ENCODE data around the gene CST4.

The CST4 gene

GRCh38 chr20:23652371-23652770, 36.5 kb downstream of the CST4 start:
- Histone ChIP-seq H3K27me3 (ENCODE audit: low read depth, low read length) (no peaks in the 10 kb centered on the region), H3K27ac (ENCODE audit: low read length) (no peak overlapping the region), H3K36me3 (ENCODE audit: control insufficient read depth in 1 of 2, insufficient read depth in 2 of 2, low read length in 2 of 2) (no peaks in the 10 kb centered on the region), H3K4me3 (ENCODE audit: low read depth in 1 of 2, low read length in 2 of 2) (no peak overlapping the region), H3K9me3 (ENCODE audit: control insufficient read depth in 1 of 2, low read length in 2 of 2) (no peaks in the 10 kb centered on the region), H3K4me1 (ENCODE audit: control insufficient read depth in 1 of 2, insufficient read depth in 2 of 2, low read length in 2 of 2) (peaks cover 3 to 29% of the 10 kb centered on the region in 2 donors)

- Histone ChIP-seq H3K9me3 (ENCODE audit: control insufficient read depth in 1 of 2, low read length in 2 of 2) (no peaks in the 10 kb centered on the region), H3K4me3 (ENCODE audit: low read depth in 1 of 2, low read length in 2 of 2) (no peak overlapping the region), H3K27me3 (ENCODE audit: low read depth, low read length) (no peaks in the 10 kb centered on the region), H3K36me3 (ENCODE audit: control insufficient read depth in 1 of 2, insufficient read depth in 2 of 2, low read length in 2 of 2) (no peaks in the 10 kb centered on the region), H3K27ac (ENCODE audit: low read length) (no peak overlapping the region), H3K4me1 (ENCODE audit: control insufficient read depth in 1 of 2, insufficient read depth in 2 of 2, low read length in 2 of 2) (peaks cover 3 to 27% of the 10 kb centered on the region in 2 donors)
Measured at GRCh38 chr20:23651117-23651516, 37.7 kb downstream of the CST4 start.

- peaks cover 3 to 15% of the 10 kb centered on the region in 2 donors for H3K4me1 ChIP-seq (ENCODE audit: control insufficient read depth in 1 of 2, insufficient read depth in 2 of 2, low read length in 2 of 2)
- no peaks in the 10 kb centered on the region for H3K27me3 ChIP-seq (ENCODE audit: low read depth, low read length)
- H3K4me3 ChIP-seq (ENCODE audit: low read depth in 1 of 2, low read length in 2 of 2) = no peak overlapping the region
- no peak overlapping the region for H3K27ac ChIP-seq (ENCODE audit: low read length)
- no peaks in the 10 kb centered on the region for H3K9me3 ChIP-seq (ENCODE audit: control insufficient read depth in 1 of 2, low read length in 2 of 2)
- no peaks in the 10 kb centered on the region for H3K36me3 ChIP-seq (ENCODE audit: control insufficient read depth in 1 of 2, insufficient read depth in 2 of 2, low read length in 2 of 2)
Measured at GRCh38 chr20:23649830-23650417, 38.9 kb downstream of the CST4 start.

- Histone ChIP-seq H3K27ac (ENCODE audit: low read length) (no peak overlapping the region), H3K4me3 (ENCODE audit: low read depth in 1 of 2, low read length in 2 of 2) (no peak overlapping the region), H3K9me3 (ENCODE audit: control insufficient read depth in 1 of 2, low read length in 2 of 2) (no peaks in the 10 kb centered on the region), H3K4me1 (ENCODE audit: control insufficient read depth in 1 of 2, insufficient read depth in 2 of 2, low read length in 2 of 2) (peaks cover 0 to 8% of the 10 kb centered on the region in 2 donors), H3K27me3 (ENCODE audit: low read depth, low read length) (no peaks in the 10 kb centered on the region), H3K36me3 (ENCODE audit: control insufficient read depth in 1 of 2, insufficient read depth in 2 of 2, low read length in 2 of 2) (no peaks in the 10 kb centered on the region)
Measured at GRCh38 chr20:23649242-23649641, 39.6 kb downstream of the CST4 start.

- Histone ChIP-seq H3K9me3 (ENCODE audit: control insufficient read depth in 1 of 2, low read length in 2 of 2) (no peaks in the 10 kb centered on the region), H3K27ac (ENCODE audit: low read length) (no peak overlapping the region), H3K4me3 (ENCODE audit: low read depth in 1 of 2, low read length in 2 of 2) (no peak overlapping the region), H3K27me3 (ENCODE audit: low read depth, low read length) (no peaks in the 10 kb centered on the region), H3K4me1 (ENCODE audit: control insufficient read depth in 1 of 2, insufficient read depth in 2 of 2, low read length in 2 of 2) (peaks cover 4 to 5% of the 10 kb centered on the region in 2 donors), H3K36me3 (ENCODE audit: control insufficient read depth in 1 of 2, insufficient read depth in 2 of 2, low read length in 2 of 2) (no peaks in the 10 kb centered on the region)
Measured at GRCh38 chr20:23647346-23647745, 41.5 kb downstream of the CST4 start.

GRCh38 chr20:23646106-23646873, 42.5 kb downstream of the CST4 start:
- Histone ChIP-seq H3K9me3 (ENCODE audit: control insufficient read depth in 1 of 2, low read length in 2 of 2) (no peaks in the 10 kb centered on the region), H3K36me3 (ENCODE audit: control insufficient read depth in 1 of 2, insufficient read depth in 2 of 2, low read length in 2 of 2) (no peaks in the 10 kb centered on the region), H3K27ac (ENCODE audit: low read length) (no peak overlapping the region), H3K4me1 (ENCODE audit: control insufficient read depth in 1 of 2, insufficient read depth in 2 of 2, low read length in 2 of 2) (peaks cover 6 to 14% of the 10 kb centered on the region in 2 donors), H3K27me3 (ENCODE audit: low read depth, low read length) (no peaks in the 10 kb centered on the region), H3K4me3 (ENCODE audit: low read depth in 1 of 2, low read length in 2 of 2) (no peak overlapping the region)

- Histone ChIP-seq H3K27me3 (ENCODE audit: low read depth, low read length) (no peaks in the 10 kb centered on the region), H3K4me1 (ENCODE audit: control insufficient read depth in 1 of 2, insufficient read depth in 2 of 2, low read length in 2 of 2) (peaks cover 6 to 14% of the 10 kb centered on the region in 2 donors)
Measured at GRCh38 chr20:23645575-23645974, 43.3 kb downstream of the CST4 start.

GRCh38 chr20:23644164-23644563, 44.7 kb downstream of the CST4 start:
- Histone ChIP-seq H3K36me3 (ENCODE audit: control insufficient read depth in 1 of 2, insufficient read depth in 2 of 2, low read length in 2 of 2) (no peaks in the 10 kb centered on the region), H3K4me3 (ENCODE audit: low read depth in 1 of 2, low read length in 2 of 2) (no peak overlapping the region), H3K9me3 (ENCODE audit: control insufficient read depth in 1 of 2, low read length in 2 of 2) (no peaks in the 10 kb centered on the region), H3K4me1 (ENCODE audit: control insufficient read depth in 1 of 2, insufficient read depth in 2 of 2, low read length in 2 of 2) (peaks cover 6 to 14% of the 10 kb centered on the region in 2 donors), H3K27ac (ENCODE audit: low read length) (no peak overlapping the region), H3K27me3 (ENCODE audit: low read depth, low read length) (no peaks in the 10 kb centered on the region)

More at GRCh38 chr20:23645575-23645974, 43.3 kb downstream of the CST4 start:
- H3K36me3 ChIP-seq (ENCODE audit: control insufficient read depth in 1 of 2, insufficient read depth in 2 of 2, low read length in 2 of 2) = no peaks in the 10 kb centered on the region
- H3K4me3 ChIP-seq (ENCODE audit: low read depth in 1 of 2, low read length in 2 of 2) = no peak overlapping the region
- H3K9me3 ChIP-seq (ENCODE audit: control insufficient read depth in 1 of 2, low read length in 2 of 2) = no peaks in the 10 kb centered on the region
- no peak overlapping the region for H3K27ac ChIP-seq (ENCODE audit: low read length)

GRCh38 chr20:23643659-23644058, 45.2 kb downstream of the CST4 start:
- H3K9me3 ChIP-seq (ENCODE audit: control insufficient read depth in 1 of 2, low read length in 2 of 2) = no peaks in the 10 kb centered on the region
- no peak overlapping the region for H3K4me3 ChIP-seq (ENCODE audit: low read depth in 1 of 2, low read length in 2 of 2)

GRCh38 chr20:23641936-23642751, 46.7 kb downstream of the CST4 start:
- Histone ChIP-seq H3K27ac (ENCODE audit: low read length) (no peak overlapping the region), H3K4me3 (ENCODE audit: low read depth in 1 of 2, low read length in 2 of 2) (no peak overlapping the region), H3K27me3 (ENCODE audit: low read depth, low read length) (no peaks in the 10 kb centered on the region), H3K9me3 (ENCODE audit: control insufficient read depth in 1 of 2, low read length in 2 of 2) (no peaks in the 10 kb centered on the region), H3K36me3 (ENCODE audit: control insufficient read depth in 1 of 2, insufficient read depth in 2 of 2, low read length in 2 of 2) (no peaks in the 10 kb centered on the region), H3K4me1 (ENCODE audit: control insufficient read depth in 1 of 2, insufficient read depth in 2 of 2, low read length in 2 of 2) (peaks cover 6 to 14% of the 10 kb centered on the region in 2 donors)

More at GRCh38 chr20:23643659-23644058, 45.2 kb downstream of the CST4 start:
- Histone ChIP-seq H3K36me3 (ENCODE audit: control insufficient read depth in 1 of 2, insufficient read depth in 2 of 2, low read length in 2 of 2) (no peaks in the 10 kb centered on the region), H3K27me3 (ENCODE audit: low read depth, low read length) (no peaks in the 10 kb centered on the region), H3K27ac (ENCODE audit: low read length) (no peak overlapping the region), H3K4me1 (ENCODE audit: control insufficient read depth in 1 of 2, insufficient read depth in 2 of 2, low read length in 2 of 2) (peaks cover 6 to 14% of the 10 kb centered on the region in 2 donors)
